GM11168 (cell line): ENCODE data around the gene BAG3.

Experiments
- in situ Hi-C: fragments of 300-500 bp; cut with MboI; formaldehyde crosslinking; loops from one replicate; pipeline ENCODE4 v1.12.0; 2022; ENCODE audit warnings: low sequenced_read_pairs; ENCODE audit not compliant: unreplicated experiment

Gene BAG3

DNA sequence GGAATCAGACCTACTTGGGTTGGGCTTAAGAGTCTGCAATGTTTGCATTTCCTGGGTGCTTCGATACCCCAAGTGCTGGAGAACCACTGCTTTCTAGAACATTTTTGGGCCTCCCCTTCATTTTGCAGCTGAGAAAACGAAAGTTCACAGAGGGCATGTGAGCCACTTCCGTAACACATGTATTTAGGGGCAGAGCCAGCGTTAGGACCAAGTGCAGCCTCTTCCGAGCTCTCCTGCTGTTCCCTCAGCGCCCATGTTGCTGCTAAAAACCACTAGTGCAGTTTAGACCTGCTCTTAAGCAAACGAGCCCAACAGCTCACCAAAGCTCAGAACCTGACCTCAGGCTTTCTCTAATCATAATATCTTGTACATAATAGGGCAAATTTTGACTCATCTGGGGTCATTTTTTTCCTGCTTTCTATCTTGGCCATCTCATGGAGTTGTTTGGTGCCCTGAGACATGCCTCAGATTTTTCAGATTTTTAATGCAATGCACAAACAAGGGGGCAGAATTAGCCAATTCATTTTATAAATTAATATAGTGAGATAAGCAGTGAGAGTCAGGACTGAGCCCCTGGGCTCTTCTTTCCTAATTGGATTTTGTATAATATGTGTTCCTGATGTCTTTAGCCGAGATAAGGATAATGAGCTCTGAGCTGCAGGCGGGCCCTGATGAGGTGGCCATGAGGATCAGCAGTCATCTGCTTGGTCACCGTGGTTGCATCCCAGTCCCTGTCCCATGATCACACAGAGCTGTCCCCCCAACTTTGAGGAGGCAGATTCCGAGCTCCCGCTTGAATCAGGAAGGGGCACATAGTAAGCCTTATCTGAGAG lies 12.9 kb downstream of the BAG3 start:
- in situ Hi-C loops: no loop called here

GRCh38 chr10:119665901-119666708 lies 14.9 kb downstream of the BAG3 start:
- in situ Hi-C loops: no loop called here

GRCh38 chr10:119666709-119667004 lies 15.5 kb downstream of the BAG3 start:
- in situ Hi-C loops: no loop called here

- in situ Hi-C loops: no loop called here
These were observed 16.6 kb downstream of the BAG3 start for GRCh38 chr10:119667562-119668328.

GRCh38 chr10:119668461-119668860 lies 17.3 kb downstream of the BAG3 start:
- in situ Hi-C loops: no loop called here

GRCh38 chr10:119669331-119669730 lies 18.2 kb downstream of the BAG3 start:
- in situ Hi-C loops: no loop called here

- in situ Hi-C loops: no loop called here
These were observed 18.9 kb downstream of the BAG3 start for GRCh38 chr10:119669975-119670640.

DNA sequence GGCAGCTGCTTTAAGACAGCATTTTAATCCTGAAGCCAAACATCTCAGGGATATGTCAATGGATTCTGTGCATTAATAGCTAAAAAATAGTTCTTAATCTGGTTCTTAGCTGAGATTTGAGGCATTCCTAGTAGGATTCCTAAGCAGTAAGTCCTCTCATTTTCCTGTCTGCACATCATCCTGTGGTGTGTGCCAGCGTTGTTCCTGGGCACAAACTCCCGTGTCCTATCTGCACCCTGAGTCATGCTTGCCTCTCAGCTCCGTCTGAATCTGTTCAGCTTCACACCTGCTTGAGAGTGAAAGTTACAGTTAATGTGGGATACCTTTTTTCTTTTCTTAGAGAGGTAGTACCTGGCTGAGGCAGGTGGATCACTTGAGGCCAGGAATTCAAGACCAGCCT lies 19.5 kb downstream of the BAG3 start:
- in situ Hi-C loops: no loop called here

- in situ Hi-C loops: no loop called here
These were observed 20.2 kb downstream of the BAG3 start for GRCh38 chr10:119671381-119671780.

DNA sequence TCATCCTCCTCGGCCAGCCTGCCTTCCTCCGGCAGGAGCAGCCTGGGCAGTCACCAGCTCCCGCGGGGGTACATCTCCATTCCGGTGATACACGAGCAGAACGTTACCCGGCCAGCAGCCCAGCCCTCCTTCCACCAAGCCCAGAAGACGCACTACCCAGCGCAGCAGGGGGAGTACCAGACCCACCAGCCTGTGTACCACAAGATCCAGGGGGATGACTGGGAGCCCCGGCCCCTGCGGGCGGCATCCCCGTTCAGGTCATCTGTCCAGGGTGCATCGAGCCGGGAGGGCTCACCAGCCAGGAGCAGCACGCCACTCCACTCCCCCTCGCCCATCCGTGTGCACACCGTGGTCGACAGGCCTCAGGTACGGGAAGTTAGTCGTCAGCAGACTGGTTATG lies 21.1 kb downstream of the BAG3 start:
- in situ Hi-C loops: no loop called here

DNA sequence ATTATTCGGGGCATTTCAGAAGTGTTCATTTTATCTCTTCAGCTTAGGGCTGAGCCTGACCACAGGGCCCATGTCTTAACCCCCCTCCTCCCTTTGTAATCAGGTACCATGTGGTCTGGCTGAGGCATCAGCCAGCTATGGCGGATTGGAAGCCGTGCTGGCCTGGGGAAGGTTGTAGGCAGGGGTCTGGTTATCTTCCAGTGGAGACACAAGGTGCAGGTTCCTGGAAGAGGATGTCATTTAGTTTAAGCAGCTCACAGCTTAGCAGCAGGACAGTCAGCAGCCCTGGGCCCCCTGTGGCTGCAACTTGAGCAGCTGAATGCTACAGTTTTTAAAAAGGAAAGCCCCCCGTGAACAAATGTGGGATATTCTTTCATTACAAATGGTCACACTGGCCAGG lies 22.1 kb downstream of the BAG3 start:
- in situ Hi-C loops: no loop called here

GRCh38 chr10:119675483-119676170 lies 24.4 kb downstream of the BAG3 start:
- in situ Hi-C loops: no loop called here

DNA sequence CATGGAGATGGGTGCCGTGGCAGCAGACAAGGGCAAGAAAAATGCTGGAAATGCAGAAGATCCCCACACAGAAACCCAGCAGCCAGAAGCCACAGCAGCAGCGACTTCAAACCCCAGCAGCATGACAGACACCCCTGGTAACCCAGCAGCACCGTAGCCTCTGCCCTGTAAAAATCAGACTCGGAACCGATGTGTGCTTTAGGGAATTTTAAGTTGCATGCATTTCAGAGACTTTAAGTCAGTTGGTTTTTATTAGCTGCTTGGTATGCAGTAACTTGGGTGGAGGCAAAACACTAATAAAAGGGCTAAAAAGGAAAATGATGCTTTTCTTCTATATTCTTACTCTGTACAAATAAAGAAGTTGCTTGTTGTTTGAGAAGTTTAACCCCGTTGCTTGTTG lies 25.9 kb downstream of the BAG3 start:
- in situ Hi-C loops: no loop called here

DNA sequence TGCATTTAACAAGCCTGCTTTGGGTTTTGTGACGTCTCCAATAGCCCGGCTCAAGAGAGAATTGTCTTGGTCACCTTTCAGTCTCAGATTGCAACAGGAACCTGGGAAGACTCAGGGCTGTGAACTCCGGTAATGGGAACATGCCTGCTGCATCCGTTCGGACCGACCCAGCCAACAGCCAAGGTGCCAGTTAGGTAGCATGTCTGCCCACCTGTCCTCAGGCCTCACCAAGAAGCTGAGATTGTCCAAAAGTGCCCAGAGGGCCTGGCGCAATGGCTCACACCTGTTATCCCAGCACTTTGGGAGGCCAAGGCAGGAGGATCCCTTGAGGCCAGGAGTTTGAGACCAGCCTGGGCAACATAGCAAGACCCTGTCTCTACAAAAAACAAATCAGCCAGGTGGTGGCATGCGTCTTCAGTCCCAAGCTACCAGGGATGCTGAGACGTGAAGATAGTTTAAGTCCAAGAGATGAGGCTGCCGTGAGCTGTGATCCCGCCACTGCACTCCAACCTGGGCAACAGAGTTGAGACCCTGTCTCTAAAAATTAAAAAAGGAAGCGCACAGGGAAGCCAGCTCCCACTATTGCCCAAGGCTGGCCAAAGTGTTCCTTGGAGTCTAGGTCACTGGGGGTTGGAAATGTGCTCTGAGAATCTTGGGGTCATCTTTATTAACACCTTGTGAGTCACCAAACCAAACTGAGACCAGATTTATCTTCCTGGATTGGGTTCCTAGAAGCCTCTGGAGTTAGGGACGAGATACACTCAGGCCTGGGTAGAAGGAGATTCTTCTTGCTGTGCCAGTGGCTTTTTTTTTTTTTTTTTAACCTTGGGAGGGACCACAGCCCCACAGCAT lies 26.9 kb downstream of the BAG3 start:
- in situ Hi-C loops: no loop called here

DNA sequence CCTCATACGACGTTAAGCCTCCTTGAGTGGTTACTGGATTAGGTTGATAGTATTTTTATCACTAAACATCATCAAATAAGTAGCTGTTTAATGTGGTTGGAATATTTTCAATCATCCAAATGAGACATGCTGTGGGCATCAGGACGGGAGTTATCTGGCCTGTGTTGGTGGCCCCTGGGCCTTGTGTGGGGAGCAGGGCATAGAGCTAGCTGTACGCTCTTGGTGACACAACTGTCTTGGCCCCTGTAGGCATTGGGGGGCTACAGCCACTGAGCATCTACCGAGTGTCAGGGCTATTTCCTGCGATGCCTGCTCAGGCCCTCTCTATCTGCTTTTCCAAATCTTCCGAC lies 28.3 kb downstream of the BAG3 start:
- in situ Hi-C loops: no loop called here

DNA sequence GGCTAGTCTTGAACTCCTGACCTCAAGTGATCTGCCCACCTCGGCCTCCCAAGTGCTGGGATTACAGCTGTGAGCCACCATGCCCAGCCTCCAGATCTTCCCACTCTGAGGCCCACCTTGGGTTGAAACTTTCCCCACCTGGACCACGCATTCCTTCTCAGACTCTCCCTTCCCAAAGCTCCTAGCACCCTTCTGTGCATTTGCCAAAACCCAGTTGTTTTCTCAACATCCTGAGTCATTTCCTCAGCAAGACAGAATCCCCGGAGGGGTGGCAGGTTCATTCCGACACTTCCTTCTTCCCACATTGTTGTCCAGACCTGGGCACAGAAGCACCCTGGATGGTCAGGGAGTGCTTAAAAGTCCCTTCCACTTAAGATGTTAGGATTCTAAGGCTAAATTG lies 28.9 kb downstream of the BAG3 start:
- in situ Hi-C loops: loop anchor here (10.0 kb wide), 2 partner anchors 55 to 185 kb away; no protein-coding TSS in a partner anchor

GRCh38 chr10:119680650-119681081 lies 29.5 kb downstream of the BAG3 start:
- in situ Hi-C loops: loop anchor here (10.0 kb wide), 2 partner anchors 54 to 184 kb away; no protein-coding TSS in a partner anchor

DNA sequence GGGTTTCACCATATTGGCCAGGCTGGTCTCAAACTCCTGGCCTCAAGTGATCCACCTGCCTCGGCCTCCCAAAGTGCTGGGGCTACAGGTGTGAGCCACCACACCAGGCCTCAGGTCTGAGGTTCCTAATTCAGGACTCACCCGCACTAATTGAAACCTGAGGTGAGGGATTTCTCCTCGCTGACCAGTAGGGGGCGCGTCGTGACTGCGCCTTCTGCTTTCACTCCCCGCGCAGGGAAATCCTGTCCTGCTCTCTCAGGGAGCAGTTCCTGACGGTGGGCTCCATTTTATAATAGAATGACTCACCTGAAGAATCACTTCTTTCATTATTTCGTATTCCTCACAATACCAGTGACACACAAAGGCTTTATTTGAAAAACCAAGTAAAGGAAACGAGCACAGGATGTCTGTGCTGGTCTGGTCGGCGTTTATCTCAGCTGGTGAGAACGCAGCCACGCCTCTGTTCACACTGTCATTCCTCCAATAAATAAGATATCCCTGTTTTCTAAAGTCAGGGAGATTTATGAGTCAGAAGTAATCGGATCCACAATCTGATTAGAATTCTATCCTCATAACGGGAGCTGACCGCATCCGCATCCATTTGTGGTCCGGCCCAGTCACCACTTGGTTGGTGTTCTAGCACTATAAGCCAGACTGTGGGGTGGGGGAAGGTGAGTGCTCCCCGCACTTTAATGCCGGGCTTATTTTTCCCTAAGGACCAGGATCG lies 35.4 kb downstream of the BAG3 start:
- in situ Hi-C loops: loop anchor here (10.0 kb wide), 2 partner anchors 48 to 178 kb away; no protein-coding TSS in a partner anchor
